Stomach (tissue), 4 donors: Measurements from ENCODE around the gene OLIG3.

Source experiments
- EP300 ChIP-seq: sonication (generic); formaldehyde crosslinking; IDR thresholded peaks from one replicate; pipeline ENCODE4 v1.6.1; 2017; ENCODE audit warnings: antibody characterized with exemption
- POLR2A ChIP-seq, 4 donors: fragments of 450-650 bp; IDR thresholded peaks; one replicate each; pipeline ENCODE4 v1.6.1; 2016; ENCODE audit warnings: antibody characterized with exemption in 4 of 4, control low read depth in 2 of 4, mild to moderate bottlenecking in 1 of 4, moderate library complexity in 1 of 4
- POLR2AphosphoS5 ChIP-seq, 3 donors: sonication (generic); formaldehyde crosslinking; IDR thresholded peaks; one replicate each; pipeline ENCODE4 v1.6.1; 2016; ENCODE audit warnings: antibody characterized with exemption in 3 of 3
- TF ChIP-seq, protein P1 (sequence below), 7 experiments: fragments of 450-650 bp in 4 of 7; fragments of 200-600 bp in 3 of 7; sonication (generic) in 3 of 7; IDR thresholded peaks; one replicate each; pipeline ENCODE4 v1.5.1; 2016 to 2019; ENCODE audit warnings: antibody characterized with exemption in 7 of 7, control low read depth in 2 of 7, mild to moderate bottlenecking in 1 of 7

DNA sequence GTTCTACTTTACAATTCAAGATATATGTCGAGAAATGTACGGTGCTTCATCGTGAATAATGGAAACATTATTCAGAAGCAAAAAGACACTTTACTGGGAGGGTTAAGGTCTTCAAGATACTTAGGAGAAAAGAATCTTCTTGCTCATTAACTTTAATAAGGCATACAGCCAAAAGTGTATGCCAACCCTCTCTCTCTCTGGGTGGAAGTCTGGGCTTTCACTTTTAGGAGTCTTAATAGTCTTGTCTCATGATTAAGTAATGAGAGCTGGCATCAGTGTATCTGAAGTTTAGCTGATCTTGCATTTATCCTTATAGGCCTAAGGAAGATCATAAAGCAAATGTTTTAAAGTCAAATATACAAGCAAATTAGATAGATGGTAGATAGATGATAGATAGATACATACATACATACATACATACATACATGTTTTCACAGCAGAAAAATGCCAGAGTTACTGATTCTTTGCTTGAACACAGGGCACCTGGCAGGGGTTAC lies 21.5 kb downstream of the OLIG3 start:
- TF ChIP-seq, protein P1, sequence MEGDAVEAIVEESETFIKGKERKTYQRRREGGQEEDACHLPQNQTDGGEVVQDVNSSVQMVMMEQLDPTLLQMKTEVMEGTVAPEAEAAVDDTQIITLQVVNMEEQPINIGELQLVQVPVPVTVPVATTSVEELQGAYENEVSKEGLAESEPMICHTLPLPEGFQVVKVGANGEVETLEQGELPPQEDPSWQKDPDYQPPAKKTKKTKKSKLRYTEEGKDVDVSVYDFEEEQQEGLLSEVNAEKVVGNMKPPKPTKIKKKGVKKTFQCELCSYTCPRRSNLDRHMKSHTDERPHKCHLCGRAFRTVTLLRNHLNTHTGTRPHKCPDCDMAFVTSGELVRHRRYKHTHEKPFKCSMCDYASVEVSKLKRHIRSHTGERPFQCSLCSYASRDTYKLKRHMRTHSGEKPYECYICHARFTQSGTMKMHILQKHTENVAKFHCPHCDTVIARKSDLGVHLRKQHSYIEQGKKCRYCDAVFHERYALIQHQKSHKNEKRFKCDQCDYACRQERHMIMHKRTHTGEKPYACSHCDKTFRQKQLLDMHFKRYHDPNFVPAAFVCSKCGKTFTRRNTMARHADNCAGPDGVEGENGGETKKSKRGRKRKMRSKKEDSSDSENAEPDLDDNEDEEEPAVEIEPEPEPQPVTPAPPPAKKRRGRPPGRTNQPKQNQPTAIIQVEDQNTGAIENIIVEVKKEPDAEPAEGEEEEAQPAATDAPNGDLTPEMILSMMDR (IDR thresholded peaks at IDR 0.05) = no peak
- TF ChIP-seq POLR2AphosphoS5 (IDR thresholded peaks at IDR 0.05) = no peak
- TF ChIP-seq POLR2A (IDR thresholded peaks at IDR 0.05) = no peak
- TF ChIP-seq EP300 = no peak
